Stimulated activated CD8-positive, alpha-beta memory T cell treated with anti-CD3 and anti-CD28 coated beads, Interleukin-2, amount 100 ng/mL, for 1 hour (primary cell): ENCODE results near the gene SPATA20.

Source experiments
- DNase-seq, 2 donors: peaks; one replicate each; pipeline ENCODE4 v3.0.0-alpha.2; 2020; ENCODE audit warnings: low read depth in 2 of 2

SPATA20 gene

GRCh38 chr17:50578173-50578572 is 31.2 kb downstream of the SPATA20 start:
- DNase-seq, result no peak

- no peak for DNase-seq
Observed at GRCh38 chr17:50579399-50579798, 32.4 kb downstream of the SPATA20 start.

GRCh38 chr17:50580646-50581045 is 33.7 kb downstream of the SPATA20 start:
- no peak for DNase-seq

- DNase-seq, result no peak
Observed at GRCh38 chr17:50581316-50581715, 34.3 kb downstream of the SPATA20 start.

- no peak for DNase-seq
Observed at GRCh38 chr17:50582741-50583140, 35.8 kb downstream of the SPATA20 start.

- no peak for DNase-seq
Observed at GRCh38 chr17:50583641-50584040, 36.7 kb downstream of the SPATA20 start.

GRCh38 chr17:50584116-50584515 is 37.1 kb downstream of the SPATA20 start:
- no peak for DNase-seq

GRCh38 chr17:50584749-50585148 is 37.8 kb downstream of the SPATA20 start:
- no peak for DNase-seq

- no peak for DNase-seq
Observed at GRCh38 chr17:50585346-50585745, 38.4 kb downstream of the SPATA20 start.

- no peak for DNase-seq
Observed at GRCh38 chr17:50585891-50586290, 38.9 kb downstream of the SPATA20 start.

- DNase-seq, result no peak
Observed at GRCh38 chr17:50586421-50587247, 39.7 kb downstream of the SPATA20 start.

- DNase-seq, result no peak
Observed at GRCh38 chr17:50587571-50587970, 40.6 kb downstream of the SPATA20 start.

GRCh38 chr17:50588391-50589049 is 41.5 kb downstream of the SPATA20 start:
- DNase-seq, result no peak

- no peak for DNase-seq
Observed at GRCh38 chr17:50589095-50589705, 42.2 kb downstream of the SPATA20 start.

- no peak for DNase-seq
Observed at GRCh38 chr17:50590946-50591737, 44.2 kb downstream of the SPATA20 start.

- DNase-seq, result no peak
Observed at GRCh38 chr17:50593321-50593720, 46.3 kb downstream of the SPATA20 start.

- DNase-seq, result no peak
Observed at GRCh38 chr17:50594128-50594823, 47.3 kb downstream of the SPATA20 start.

- DNase-seq, result no peak
Observed at GRCh38 chr17:50594892-50595291, 47.9 kb downstream of the SPATA20 start.

- no peak for DNase-seq
Observed at GRCh38 chr17:50596191-50597037, 49.4 kb downstream of the SPATA20 start.

GRCh38 chr17:50598487-50598886 is 51.5 kb downstream of the SPATA20 start:
- no peak for DNase-seq
